Measurements from ENCODE around the gene OR9G1. TPM values are rescaled to one million over a fixed set of nuclear protein-coding genes. Genes with fewer than 3 reads are reported as not detected.
"Not testable (repeated sequence)": the region's sequence is repeated elsewhere in the genome, so short reads cannot be mapped to it uniquely, and the experiment has no call there.

The OR9G1 gene, protein sequence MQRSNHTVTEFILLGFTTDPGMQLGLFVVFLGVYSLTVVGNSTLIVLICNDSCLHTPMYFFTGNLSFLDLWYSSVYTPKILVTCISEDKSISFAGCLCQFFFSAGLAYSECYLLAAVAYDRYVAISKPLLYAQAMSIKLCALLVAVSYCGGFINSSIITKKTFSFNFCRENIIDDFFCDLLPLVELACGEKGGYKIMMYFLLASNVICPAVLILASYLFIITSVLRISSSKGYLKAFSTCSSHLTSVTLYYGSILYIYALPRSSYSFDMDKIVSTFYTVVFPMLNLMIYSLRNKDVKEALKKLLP
- total RNA-seq, result not detected
- not detected for polyA plus RNA-seq

DNA sequence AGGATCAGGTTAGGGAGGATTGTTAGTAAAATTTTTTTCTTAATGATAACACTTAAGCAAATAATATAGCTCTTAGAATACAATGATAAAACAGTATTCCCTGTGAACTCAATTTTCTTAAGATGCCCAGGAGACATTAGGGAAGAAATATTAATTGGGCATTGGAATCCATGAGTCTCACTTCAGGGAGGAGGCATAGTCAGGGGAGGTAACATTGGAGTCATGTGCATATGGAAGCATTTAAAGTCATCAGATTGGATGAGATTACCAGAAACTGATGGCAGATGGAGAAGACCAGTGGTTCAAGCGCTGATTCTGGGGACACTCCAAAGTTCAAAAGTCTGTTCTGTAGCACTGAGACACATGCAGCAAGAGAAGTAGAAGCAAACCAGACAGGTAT is at the start of gene OR9G1:
Gene OR9G1 (plus strand): TSS at position 301 of the 400 bp plus-strand sequence. CDS start 1,293 bp downstream, outside the sequence.
- no peaks in the 10 kb centered on the region for H3K4me1 Mint-ChIP-seq
- H3K27ac ChIP-seq (ENCODE audit: insufficient read depth, low read length, poor library complexity, severe bottlenecking), result no peak within 1 kb of the TSS
- H3K4me3 ChIP-seq (ENCODE audit: low read depth, low read length), result no peak within 1 kb of the TSS
- H3K9me3 ChIP-seq (ENCODE audit: control insufficient read depth in 2 of 2, low read length in 2 of 2), result no peaks in the 10 kb centered on the region
- no peaks in the 10 kb centered on the region for H3K4me1 ChIP-seq (ENCODE audit: control insufficient read depth, insufficient read depth, low read length, poor library complexity, severe bottlenecking)
- H3K36me3 ChIP-seq (ENCODE audit: control insufficient read depth, insufficient read depth, low read length), result no peaks in the 10 kb centered on the region
- H3K36me3 Mint-ChIP-seq, result no peaks in the 10 kb centered on the region
- H3K27me3 Mint-ChIP-seq, result no peaks in the 10 kb centered on the region
- H3K4me3 Mint-ChIP-seq, result no peak within 1 kb of the TSS
- ATAC-seq (ENCODE audit: low read depth in 2 of 2) (no peak), DNase-seq (no peak)
- no peaks in the 10 kb centered on the region for H3K27me3 ChIP-seq (ENCODE audit: control insufficient read depth, insufficient read depth, low read length)
- no peak within 1 kb of the TSS for H3K27ac Mint-ChIP-seq
- H3K9me3 Mint-ChIP-seq, result peaks cover 1 to 24% (median 4%) of the 10 kb centered on the region in 7 donors

DNA sequence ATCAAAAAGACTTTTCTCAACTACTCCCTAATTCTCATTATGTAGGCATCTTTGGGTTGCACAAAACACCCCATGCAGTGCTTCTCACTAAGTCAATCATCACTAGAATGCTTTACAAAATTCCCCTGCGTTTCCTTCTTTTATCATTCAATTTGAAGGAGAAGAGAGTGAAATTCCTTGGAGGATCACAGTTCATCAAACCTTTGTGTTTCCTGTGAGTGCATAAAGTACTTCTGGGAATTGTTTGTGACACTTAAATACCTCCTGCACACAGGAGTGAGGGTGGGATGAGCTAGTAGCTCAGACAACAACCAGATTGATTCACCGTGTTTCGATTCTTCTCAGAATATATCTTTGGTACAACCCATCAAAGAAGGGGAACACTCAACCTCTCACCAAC is 39.1 kb upstream of the OR9G1 start:
- Mint-ChIP-seq H3K27me3 (no peaks in the 10 kb centered on the region), H3K4me3 (no peak overlapping the region), H3K27ac (no peak overlapping the region), H3K9me3 (peaks cover 0 to 24% (median 5%) of the 10 kb centered on the region in 7 donors), H3K36me3 (no peaks in the 10 kb centered on the region), H3K4me1 (no peaks in the 10 kb centered on the region)
- DNase-seq (no peak), ATAC-seq (ENCODE audit: low read depth in 2 of 2) (no peak)
- Histone ChIP-seq H3K27ac (ENCODE audit: insufficient read depth, low read length, poor library complexity, severe bottlenecking) (no peak overlapping the region), H3K36me3 (ENCODE audit: control insufficient read depth, insufficient read depth, low read length) (no peaks in the 10 kb centered on the region), H3K4me3 (ENCODE audit: low read depth, low read length) (no peak overlapping the region), H3K4me1 (ENCODE audit: control insufficient read depth, insufficient read depth, low read length, poor library complexity, severe bottlenecking) (no peaks in the 10 kb centered on the region), H3K27me3 (ENCODE audit: control insufficient read depth, insufficient read depth, low read length) (no peaks in the 10 kb centered on the region), H3K9me3 (ENCODE audit: control insufficient read depth in 2 of 2, low read length in 2 of 2) (no peaks in the 10 kb centered on the region)

DNA sequence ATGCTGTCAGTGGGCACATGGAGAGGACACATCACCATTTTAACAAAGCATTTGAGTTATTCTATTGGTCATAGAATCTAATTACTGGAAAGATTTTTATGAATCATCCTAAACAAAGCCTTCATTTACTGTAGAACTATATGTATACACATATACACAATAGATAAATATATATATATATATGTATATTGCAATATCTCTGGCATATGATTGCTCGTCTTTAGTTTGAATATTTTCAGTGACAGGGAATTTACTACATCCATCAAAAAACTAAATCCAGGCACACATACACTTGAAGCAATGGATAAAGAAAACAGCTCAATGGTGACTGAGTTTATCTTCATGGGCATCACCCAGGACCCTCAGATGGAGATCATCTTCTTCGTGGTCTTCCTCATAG is 35.5 kb upstream of the OR9G1 start, which contains the start of gene OR5AR1:
Gene OR5AR1 (plus strand): TSS at position 301 of the 400 bp plus-strand sequence. CDS start 0 bp downstream, at position 301.
- Mint-ChIP-seq H3K36me3 (no peaks in the 10 kb centered on the region), H3K27ac (no peak within 1 kb of the TSS), H3K9me3 (peaks cover 0 to 13% (median 4%) of the 10 kb centered on the region in 7 donors), H3K4me3 (no peak within 1 kb of the TSS), H3K27me3 (no peaks in the 10 kb centered on the region), H3K4me1 (no peaks in the 10 kb centered on the region)
- no peaks in the 10 kb centered on the region for H3K4me1 ChIP-seq (ENCODE audit: control insufficient read depth, insufficient read depth, low read length, poor library complexity, severe bottlenecking)
- no peak within 1 kb of the TSS for H3K4me3 ChIP-seq (ENCODE audit: low read depth, low read length)
- no peak for DNase-seq
- no peaks in the 10 kb centered on the region for H3K36me3 ChIP-seq (ENCODE audit: control insufficient read depth, insufficient read depth, low read length)
- ATAC-seq (ENCODE audit: low read depth in 2 of 2), result no peak
- H3K27ac ChIP-seq (ENCODE audit: insufficient read depth, low read length, poor library complexity, severe bottlenecking), result no peak within 1 kb of the TSS
- no peaks in the 10 kb centered on the region for H3K9me3 ChIP-seq (ENCODE audit: control insufficient read depth in 2 of 2, low read length in 2 of 2)
- H3K27me3 ChIP-seq (ENCODE audit: control insufficient read depth, insufficient read depth, low read length), result no peaks in the 10 kb centered on the region

GRCh38 chr11:56670984-56671383 is 27.9 kb upstream of the OR9G1 start:
- Mint-ChIP-seq H3K9me3 (peaks cover 0 to 12% (median 2%) of the 10 kb centered on the region in 7 donors), H3K27me3 (no peaks in the 10 kb centered on the region), H3K4me3 (no peak overlapping the region), H3K36me3 (no peaks in the 10 kb centered on the region), H3K27ac (no peak overlapping the region), H3K4me1 (no peaks in the 10 kb centered on the region)
- no peaks in the 10 kb centered on the region for H3K9me3 ChIP-seq (ENCODE audit: control insufficient read depth in 2 of 2, low read length in 2 of 2)
- DNase-seq, result no peak
- no peak overlapping the region for H3K4me3 ChIP-seq (ENCODE audit: low read depth, low read length)
- no peak overlapping the region for H3K27ac ChIP-seq (ENCODE audit: insufficient read depth, low read length, poor library complexity, severe bottlenecking)
- ATAC-seq (ENCODE audit: low read depth in 2 of 2), result no peak
- no peaks in the 10 kb centered on the region for H3K27me3 ChIP-seq (ENCODE audit: control insufficient read depth, insufficient read depth, low read length)
- no peaks in the 10 kb centered on the region for H3K36me3 ChIP-seq (ENCODE audit: control insufficient read depth, insufficient read depth, low read length)
- H3K4me1 ChIP-seq (ENCODE audit: control insufficient read depth, insufficient read depth, low read length, poor library complexity, severe bottlenecking), result no peaks in the 10 kb centered on the region

GRCh38 chr11:56688554-56689100 is 10.3 kb upstream of the OR9G1 start:
- no peaks in the 10 kb centered on the region for H3K4me1 Mint-ChIP-seq
- DNase-seq (no peak), ATAC-seq (ENCODE audit: low read depth in 2 of 2) (no peak)
- Histone ChIP-seq H3K36me3 (ENCODE audit: control insufficient read depth, insufficient read depth, low read length) (no peaks in the 10 kb centered on the region), H3K4me3 (ENCODE audit: low read depth, low read length) (no peak overlapping the region), H3K27me3 (ENCODE audit: control insufficient read depth, insufficient read depth, low read length) (no peaks in the 10 kb centered on the region), H3K9me3 (ENCODE audit: control insufficient read depth in 2 of 2, low read length in 2 of 2) (no peaks in the 10 kb centered on the region), H3K27ac (ENCODE audit: insufficient read depth, low read length, poor library complexity, severe bottlenecking) (no peak overlapping the region), H3K4me1 (ENCODE audit: control insufficient read depth, insufficient read depth, low read length, poor library complexity, severe bottlenecking) (no peaks in the 10 kb centered on the region)
- H3K27ac Mint-ChIP-seq, result no peak overlapping the region
- no peak overlapping the region for H3K4me3 Mint-ChIP-seq
- no peaks in the 10 kb centered on the region for H3K27me3 Mint-ChIP-seq
- H3K36me3 Mint-ChIP-seq, result no peaks in the 10 kb centered on the region
- H3K9me3 Mint-ChIP-seq, result peaks cover 0 to 13% (median 2%) of the 10 kb centered on the region in 7 donors

- H3K4me3 Mint-ChIP-seq; H3K27me3 ChIP-seq (ENCODE audit: control insufficient read depth, insufficient read depth, low read length); DNase-seq; H3K27ac Mint-ChIP-seq; H3K9me3 ChIP-seq (ENCODE audit: control insufficient read depth in 2 of 2, low read length in 2 of 2); H3K36me3 Mint-ChIP-seq; H3K9me3 Mint-ChIP-seq; H3K4me1 Mint-ChIP-seq; H3K36me3 ChIP-seq (ENCODE audit: control insufficient read depth, insufficient read depth, low read length); H3K27me3 Mint-ChIP-seq; H3K4me3 ChIP-seq (ENCODE audit: low read depth, low read length); H3K4me1 ChIP-seq (ENCODE audit: control insufficient read depth, insufficient read depth, low read length, poor library complexity, severe bottlenecking); ATAC-seq (ENCODE audit: low read depth in 2 of 2); H3K27ac ChIP-seq (ENCODE audit: insufficient read depth, low read length, poor library complexity, severe bottlenecking): not testable (repeated sequence)
Measured at GRCh38 chr11:56691179-56691578, 7.7 kb upstream of the OR9G1 start.

DNA sequence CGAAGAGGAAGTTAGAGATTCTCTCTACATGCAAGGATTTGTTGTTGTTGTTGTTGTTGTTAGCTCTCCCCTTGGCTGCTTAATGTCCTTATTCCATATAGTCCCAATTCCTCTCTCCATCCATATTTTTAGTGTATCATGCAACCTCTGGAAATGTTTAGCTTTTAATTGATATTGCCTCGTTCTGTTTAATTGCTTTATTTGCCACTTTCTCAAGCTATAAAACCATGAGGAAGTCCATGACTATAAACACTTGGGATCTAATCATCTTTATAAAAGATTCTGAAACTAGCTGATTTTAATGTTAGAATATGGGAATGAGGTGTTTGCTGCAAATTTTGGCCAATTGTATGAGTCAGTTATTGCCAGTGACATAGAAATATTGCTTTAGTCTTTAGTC is 5.5 kb upstream of the OR9G1 start:
- no peaks in the 10 kb centered on the region for H3K4me1 ChIP-seq (ENCODE audit: control insufficient read depth, insufficient read depth, low read length, poor library complexity, severe bottlenecking)
- no peaks in the 10 kb centered on the region for H3K27me3 ChIP-seq (ENCODE audit: control insufficient read depth, insufficient read depth, low read length)
- Mint-ChIP-seq H3K4me1 (no peaks in the 10 kb centered on the region), H3K27ac (no peak overlapping the region), H3K36me3 (no peaks in the 10 kb centered on the region), H3K9me3 (peaks cover 1 to 12% (median 3%) of the 10 kb centered on the region in 7 donors), H3K27me3 (no peaks in the 10 kb centered on the region), H3K4me3 (no peak overlapping the region)
- H3K27ac ChIP-seq (ENCODE audit: insufficient read depth, low read length, poor library complexity, severe bottlenecking), result no peak overlapping the region
- DNase-seq (no peak), ATAC-seq (ENCODE audit: low read depth in 2 of 2) (no peak)
- H3K4me3 ChIP-seq (ENCODE audit: low read depth, low read length), result no peak overlapping the region
- no peaks in the 10 kb centered on the region for H3K36me3 ChIP-seq (ENCODE audit: control insufficient read depth, insufficient read depth, low read length)
- no peaks in the 10 kb centered on the region for H3K9me3 ChIP-seq (ENCODE audit: control insufficient read depth in 2 of 2, low read length in 2 of 2)

Data from CD4-positive, CD25-positive, alpha-beta regulatory T cell (primary cell).